ENCODE results near the gene MPO. TPM values are rescaled to one million over a fixed set of nuclear protein-coding genes. Genes with fewer than 3 reads are reported as not detected.

MPO gene
- total RNA-seq, 4 donors from 2014 or later, result 0.19 to 0.34 TPM; not detected in 2

DNA sequence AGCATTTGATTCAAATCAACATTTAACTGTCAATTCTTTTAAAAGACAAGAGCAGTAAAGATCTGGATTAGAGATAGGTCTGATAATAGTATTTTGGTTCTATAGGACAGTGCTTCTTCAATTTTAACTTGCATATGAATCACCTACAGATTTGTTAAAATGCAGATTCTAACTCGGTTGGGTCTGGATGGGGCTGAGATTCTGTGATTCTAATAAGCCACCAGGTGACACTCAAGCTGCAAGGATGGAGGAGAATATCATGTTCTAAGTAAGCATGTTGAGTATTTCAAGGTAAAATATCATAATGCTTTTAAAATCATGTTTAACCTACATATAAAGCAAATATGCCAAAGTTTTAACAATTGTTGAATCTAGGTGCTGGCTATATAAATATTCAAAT lies 32.1 kb upstream of the MPO start:
- TF ChIP-seq CTCF (IDR thresholded peaks at IDR 0.05; ENCODE audit: low read depth), result no peak

GRCh38 chr17:58312021-58312630 lies 31.4 kb upstream of the MPO start:
- no peak for TF ChIP-seq CTCF (IDR thresholded peaks at IDR 0.05; ENCODE audit: low read depth)

- no peak for TF ChIP-seq CTCF (IDR thresholded peaks at IDR 0.05; ENCODE audit: low read depth)
These were observed 30.7 kb upstream of the MPO start for GRCh38 chr17:58311429-58311894.

- TF ChIP-seq CTCF (IDR thresholded peaks at IDR 0.05; ENCODE audit: low read depth), result no peak
These were observed 30.0 kb upstream of the MPO start for GRCh38 chr17:58310511-58311428.

DNA sequence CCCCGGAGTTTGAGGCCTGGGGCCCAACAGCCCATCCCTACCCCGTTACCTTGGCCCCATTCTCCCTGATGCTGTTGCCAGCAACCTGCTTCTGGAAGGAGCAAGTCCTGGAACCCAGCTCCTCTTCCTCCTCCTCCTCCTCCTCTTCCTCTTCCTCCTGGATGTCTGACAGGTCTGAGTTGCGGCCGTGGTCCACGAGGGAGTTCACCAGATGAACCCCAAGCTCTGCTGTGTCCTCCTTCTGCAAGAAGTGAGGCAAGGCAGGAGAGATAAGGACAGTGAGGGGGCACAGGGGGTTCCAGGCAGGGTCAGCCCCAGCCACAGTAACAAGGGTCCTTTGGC lies 29.2 kb upstream of the MPO start:
- TF ChIP-seq CTCF (IDR thresholded peaks at IDR 0.05; ENCODE audit: low read depth), result no peak

- TF ChIP-seq CTCF (IDR thresholded peaks at IDR 0.05; ENCODE audit: low read depth), result no peak
These were observed 28.5 kb upstream of the MPO start for GRCh38 chr17:58308985-58309917.

All from subcutaneous adipose tissue (tissue), 4 donors.